DMS53 treated with DMSO at 0.1 percent for 48 hours (cell line): ENCODE measurements around the gene MAU2.
A peak's percentile ranks its signal among the peaks of the same experiment; 100 is the strongest.
"Not testable (repeated sequence)": the region's sequence is repeated elsewhere in the genome, so short reads cannot be mapped to it uniquely, and the experiment has no call there.

Experiments
- DNase-seq: peaks from one replicate; lab custom pipeline; 2025; ENCODE audit not compliant: unreplicated experiment; lab: John Stamatoyannopoulos, UW

MAU2 gene

DNA sequence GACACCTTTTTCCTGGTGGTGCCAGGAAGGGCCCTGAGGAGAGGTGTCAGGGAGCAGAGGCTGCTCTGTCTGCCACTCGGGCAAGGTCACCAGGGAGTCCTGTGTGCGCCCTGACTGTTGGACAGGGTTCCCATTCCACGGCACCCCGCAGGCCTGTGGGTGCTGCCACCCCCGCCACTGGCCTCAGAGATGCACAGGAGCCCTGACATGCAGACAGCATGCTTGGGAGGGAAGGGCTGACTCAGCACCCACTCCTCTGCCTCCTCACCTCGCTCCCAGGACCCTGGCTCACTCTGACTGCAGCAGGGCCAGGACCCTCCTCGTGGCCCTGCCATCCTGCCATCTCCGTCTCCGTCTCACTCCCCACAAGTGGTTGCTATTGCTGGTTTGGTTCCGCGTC, 25.3 kb downstream of the MAU2 start:
- DNase-seq: no peak

DNA sequence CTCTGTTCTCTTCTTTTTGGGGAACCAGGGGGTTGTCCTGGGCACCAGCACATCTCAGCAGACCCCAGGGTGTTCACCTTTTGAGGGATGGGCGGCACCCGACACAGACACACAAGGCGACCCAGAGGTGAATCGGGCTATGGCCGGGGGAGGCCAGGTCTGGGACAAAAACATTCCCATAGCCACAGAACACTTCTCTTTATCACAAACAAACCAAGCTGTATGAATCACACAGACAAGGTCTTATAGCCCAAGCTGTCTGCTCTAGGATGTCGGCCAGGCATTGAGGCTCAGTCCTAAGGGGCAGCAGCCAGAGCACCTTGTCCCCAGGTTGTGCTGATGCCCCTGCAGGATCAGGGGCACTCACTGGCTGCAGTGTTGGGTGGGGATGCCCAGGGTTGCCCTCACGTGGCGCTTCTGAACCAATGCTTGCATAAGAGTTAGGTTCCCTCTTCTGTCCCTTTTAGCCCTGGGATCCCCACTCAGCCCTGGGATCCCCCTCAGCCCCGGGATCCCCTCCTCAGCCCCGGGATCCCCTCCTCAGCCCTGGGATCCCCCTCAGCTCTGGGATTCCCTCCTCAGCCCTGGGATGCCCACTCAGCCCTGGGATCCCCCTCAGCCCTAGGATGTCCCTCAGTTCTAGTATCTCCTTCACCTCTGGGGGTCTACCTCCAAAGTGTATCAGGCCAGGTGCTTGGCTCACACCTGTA, 26.9 kb downstream of the MAU2 start:
- DNase-seq: no peak

DNA sequence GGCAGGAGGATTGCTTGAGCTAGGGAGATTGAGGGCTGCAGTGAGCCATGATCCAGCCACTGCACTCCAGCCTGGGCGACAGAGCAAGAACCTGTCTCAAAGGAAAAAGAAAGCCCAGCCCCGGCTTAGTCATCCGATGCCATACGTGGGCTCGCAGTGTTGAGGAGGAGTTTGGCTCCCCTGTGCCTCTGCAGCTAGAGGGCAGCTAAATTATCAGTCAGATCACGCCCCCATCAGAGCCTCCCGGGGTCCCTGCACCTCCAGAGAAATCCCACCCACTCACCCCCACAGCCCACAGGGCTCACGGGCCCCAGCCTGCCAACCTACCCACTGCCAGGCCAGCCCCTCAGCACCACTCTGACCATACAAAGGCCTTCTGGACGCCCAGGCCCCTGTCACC, 27.6 kb downstream of the MAU2 start:
- DNase-seq: no peak

DNA sequence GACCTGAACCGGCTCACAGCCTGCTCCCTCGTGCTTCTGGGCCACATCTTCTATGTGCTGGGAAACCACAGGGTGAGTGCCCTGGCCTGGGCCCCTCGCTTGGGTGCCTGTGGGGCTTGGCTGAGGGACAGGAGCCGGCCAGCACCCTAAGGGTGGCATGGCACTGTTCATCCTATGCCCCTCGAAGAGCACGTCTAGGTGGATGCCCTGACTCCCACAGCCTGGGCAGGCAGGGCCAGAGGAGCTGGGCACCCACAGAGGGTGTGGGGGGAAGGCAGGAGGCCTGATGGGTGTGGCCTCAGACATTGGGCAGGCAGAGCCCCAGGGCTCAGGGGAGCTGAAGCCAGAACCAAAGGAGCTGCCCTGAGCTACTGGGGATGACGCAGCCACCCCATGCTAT, 28.7 kb downstream of the MAU2 start:
- DNase-seq: no peak

DNA sequence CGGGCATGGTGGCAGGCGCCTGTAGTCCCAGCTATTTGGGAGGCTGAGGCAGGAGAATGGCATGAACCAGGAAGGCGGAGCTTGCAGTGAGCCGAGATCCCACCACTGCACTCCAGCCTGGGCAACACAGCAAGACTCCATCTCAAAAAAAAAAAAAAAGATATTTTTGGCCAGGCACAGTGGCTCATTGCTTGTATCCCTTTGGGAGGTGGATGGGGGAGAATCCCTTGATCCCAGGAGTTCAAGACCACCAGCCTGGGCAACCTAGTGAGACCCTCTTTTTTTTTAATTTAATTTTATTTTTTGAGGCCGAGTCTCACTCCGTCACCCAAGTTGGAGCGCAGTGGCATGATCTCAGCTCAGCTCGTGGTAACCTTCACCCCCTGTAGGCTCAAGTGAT, 30.1 kb downstream of the MAU2 start:
- DNase-seq: not testable (repeated sequence)

DNA sequence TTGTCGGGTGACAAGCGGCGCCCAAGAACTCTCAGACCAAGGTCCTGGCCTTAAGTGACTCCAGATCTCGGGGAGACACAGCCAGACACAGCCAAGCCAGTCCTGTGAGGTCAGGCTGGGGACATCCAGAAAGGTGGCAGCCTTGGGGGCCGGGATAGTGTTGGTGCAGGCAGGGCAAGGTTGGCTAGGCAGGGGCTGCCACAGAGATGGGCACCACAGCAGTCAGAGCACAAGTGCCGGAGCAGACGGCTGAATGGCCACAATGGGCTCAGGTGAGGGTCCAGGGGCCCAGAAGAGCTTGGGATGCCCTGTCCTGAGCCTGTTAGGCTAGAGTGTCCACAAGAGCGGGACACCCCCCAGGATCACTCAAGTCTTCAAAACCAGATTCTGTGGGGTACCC, 32.2 kb downstream of the MAU2 start:
- DNase-seq: no peak

DNA sequence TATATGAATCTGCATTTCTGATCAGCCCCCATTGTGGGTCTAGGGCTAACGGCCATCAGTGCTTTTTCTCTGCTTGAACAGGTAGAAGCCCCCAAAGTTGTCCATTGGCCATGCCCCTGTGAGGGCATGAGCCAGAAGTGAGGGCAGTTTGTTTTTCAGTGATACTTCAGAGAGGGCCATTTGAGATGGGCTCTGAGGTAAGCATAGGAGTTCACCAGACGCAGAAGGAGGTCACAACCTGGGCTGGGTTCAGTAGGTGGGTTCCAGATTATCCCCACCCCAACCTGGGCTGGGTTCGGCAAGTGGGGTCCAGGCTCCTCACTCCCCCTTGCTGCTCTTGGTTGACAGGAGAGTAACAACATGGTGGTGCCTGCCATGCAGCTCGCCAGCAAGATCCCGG, 33.4 kb downstream of the MAU2 start:
- DNase-seq: no peak

DNA sequence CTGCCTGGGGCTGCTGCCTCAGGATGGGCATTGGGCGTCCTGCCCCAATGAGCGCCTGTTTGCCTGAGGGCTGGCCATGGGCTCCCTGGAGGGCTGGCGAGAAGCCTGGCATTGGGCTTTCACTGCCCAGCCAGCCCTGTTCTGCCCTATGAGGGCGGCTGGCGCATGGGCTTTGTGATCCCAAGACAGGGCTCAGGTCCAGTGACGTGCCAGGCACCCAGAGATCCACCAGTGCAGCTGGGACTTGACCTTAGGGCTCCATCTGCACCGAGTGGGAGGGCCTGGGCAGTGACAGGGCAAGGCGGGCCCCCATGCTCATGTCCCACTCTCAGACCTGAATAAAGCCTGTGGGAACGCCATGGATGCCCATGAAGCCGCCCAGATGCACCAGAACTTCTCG, 34.3 kb downstream of the MAU2 start:
- no peak for DNase-seq

DNA sequence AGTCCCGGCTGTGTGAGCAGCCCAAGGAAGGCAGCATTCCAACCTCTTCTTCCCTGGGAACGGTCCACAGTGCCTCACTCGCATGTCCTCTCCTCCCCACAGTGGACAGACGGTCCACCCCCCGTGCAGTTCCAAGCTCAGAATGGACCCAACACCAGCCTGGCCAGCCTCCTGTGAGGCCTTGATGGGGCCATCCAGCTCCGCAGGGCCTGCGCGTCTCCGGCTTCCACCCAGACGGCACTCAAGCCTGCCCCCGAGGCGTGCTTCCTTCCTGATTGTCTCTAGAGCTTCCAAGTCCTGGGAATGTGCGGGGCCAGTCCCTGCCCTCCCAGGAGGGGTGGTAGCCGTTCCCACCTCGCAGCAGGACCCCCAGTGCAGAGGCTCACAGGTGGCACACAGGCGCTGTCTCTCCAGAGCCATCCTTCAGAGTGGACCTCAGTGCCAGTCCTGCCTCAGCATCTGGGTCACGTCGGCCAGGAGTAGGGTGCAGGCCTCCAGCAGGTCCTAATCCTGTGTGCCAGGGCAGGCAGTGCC, 35.0 kb downstream of the MAU2 start:
- DNase-seq: no peak

DNA sequence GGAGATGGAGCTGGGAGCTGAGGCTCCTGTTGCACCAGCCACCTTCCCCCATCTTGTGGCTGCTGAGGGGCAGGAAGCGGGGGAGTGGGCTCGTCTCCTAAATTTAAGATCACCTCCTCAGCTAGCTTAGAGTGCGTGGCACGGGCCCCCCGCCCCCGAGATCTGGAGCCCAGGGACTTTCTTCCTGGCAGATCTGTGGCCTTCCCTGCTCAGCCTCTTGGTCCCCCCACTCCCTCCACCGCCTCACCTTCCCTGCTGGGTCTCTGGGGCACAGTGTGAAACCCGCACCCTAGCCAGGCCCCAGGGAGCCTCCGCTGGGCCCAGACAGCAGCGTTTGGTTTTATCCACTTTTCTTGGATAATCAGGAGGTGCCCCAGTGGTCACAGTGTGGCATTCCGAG, 35.9 kb downstream of the MAU2 start:
- no peak for DNase-seq

DNA sequence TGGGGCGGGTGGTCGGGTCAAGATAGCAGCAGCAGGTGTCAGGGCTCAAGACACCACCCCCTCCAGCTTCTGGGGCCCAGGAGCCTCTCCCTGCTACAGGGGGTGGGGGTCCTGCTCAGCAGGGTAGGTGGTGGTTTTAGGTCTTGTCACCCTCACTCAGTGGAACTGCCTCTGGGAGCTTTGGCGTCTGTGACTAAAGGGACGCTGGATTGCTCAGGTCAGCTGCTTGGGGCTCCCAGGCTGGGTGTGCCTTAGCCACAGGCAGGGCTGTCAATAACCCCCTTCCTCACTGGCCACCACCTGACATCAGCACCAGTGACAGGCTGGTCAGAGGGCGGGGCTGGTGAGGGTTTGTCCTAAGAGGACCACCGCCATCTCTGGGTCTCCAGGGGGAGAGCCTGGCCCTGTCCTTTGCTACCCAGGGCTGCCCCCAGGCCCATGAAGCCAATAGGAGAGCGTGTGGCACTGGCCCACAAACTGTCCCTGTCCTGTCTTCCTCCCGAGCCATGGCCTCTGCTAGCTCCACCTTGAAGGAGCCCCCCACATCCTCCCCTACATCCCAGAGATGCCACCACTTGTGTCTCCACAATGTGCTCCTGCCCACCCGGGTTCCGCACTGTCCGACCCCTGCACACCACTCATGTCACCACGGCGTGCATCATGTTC, 36.4 kb downstream of the MAU2 start:
- DNase-seq: no peak

DNA sequence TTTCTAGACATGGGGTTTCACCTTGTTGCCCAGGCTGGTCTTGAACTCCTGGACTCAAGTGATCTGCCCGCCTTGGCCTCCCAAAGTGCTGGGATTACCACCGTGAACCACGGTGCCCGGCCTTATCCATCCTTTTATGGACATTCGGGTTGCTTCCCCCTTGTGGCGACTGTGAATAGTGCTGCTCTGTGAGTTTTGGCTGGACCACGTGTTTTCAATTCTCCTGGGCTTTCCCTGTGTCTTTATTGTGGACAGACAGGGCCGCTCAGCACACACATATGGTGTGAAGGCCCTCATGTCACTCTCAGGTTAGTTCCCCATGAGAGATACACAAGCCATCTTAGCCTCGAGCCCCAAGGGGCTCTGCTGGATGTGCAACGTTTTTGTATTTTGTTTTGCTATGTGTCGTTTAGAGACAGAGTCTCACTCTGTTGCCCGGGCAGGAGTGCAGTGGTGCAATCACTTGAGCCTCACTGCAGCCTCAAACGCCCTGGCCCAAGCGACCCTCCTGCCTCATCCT, 40.5 kb downstream of the MAU2 start:
- peak; percentile 53 for DNase-seq

DNA sequence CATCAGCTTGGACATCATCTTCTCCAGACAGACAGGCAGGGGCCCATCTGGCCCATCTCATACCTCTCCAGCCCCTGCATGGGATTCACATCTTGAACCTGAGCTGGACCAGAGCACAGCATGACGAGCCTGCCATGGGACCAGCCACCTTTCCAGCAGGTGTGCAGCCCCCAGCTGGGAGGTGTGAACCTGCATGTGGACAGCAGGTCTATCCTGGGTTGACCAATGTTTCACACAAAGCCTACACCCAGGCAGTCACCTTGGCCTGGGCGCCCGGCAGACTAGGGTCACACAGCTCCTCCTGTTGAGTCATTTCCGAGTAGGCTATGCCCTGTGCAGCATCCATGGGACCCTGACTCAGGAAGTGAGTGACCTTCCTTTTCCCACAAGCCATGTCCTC, 41.4 kb downstream of the MAU2 start:
- DNase-seq: no peak

DNA sequence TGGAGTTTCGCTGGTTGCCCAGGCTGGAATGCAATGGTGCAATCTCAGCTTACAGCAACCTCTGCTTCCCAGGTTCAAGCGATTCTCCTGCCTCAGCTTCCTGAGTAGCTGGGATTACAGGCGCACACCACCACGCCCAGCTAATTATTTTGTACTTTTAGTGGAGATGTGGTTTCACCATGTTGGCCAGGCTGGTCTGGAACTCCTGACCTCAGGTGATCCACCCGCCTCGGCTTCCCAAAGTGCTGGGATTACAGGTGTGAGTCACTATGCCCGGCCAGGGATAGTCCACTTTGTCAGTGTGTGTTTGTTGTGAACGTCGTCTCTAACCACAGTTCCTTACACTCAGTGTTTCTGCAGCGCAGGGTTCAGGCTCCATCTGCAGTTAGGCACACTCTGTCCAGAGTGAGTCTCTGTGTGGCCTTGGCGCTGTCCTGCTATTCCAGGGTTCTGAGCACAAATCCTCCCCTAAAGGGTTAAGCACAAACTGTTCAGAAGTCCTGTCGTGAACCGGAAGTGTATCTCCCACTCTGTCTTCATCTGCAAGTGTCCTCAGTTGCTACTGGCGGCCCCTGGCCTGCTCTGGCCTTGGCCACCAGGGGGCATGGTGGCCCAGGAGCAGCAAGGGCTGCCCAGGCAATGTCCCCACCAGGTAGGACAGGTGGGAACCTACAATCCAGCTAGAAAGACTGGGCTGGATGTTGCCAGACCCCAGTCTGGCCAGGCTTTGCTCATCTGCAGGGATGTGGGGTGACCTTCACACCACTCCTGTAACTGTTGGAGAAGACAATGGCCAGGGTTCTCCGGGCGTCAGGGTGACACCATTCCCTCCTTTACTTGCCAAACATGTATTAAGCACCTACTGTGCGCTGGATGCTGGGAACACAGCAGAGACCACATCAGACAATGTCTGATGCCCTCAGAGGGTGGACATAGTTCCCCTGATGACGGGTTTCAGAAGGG, 46.1 kb downstream of the MAU2 start:
- DNase-seq: peak; percentile 81

DNA sequence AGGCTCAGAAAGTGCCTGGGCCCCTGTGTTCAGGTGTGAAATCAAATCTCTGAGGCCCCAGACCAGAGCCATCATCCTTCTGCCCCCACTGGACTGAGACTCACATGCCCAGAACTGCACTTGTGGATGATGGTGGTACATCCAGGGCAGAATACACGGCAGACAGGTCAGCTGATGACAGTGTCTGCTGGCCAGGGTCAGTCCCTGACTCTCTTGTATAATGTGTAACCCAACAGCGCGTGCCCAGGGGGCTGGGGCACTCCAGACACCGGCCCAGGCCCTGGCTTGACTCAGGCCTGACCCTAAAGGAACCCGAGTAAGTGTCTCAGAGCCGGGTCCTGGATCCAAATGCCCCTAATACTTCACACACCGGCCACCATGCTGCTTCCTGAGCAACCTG, 47.5 kb downstream of the MAU2 start:
- DNase-seq: no peak

DNA sequence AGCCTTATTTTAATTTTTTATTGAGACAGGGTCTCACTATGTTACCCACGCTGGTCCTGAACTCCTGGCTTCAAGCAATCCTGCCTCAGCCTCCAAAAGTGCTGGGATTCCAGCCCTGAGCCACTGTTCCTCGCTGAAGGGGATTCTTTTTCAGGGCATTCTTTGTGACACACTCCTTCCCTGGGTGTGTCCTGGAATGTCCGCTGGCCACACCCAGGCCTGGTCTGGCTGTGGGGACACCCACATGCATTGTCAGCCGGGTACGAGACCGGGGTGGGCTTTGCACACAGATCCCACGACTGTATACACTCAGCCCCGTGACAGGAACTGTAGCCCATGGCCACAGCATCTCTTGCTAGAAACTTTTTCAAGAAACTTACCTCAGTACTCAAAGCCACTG, 50.4 kb downstream of the MAU2 start:
- DNase-seq: no peak

DNA sequence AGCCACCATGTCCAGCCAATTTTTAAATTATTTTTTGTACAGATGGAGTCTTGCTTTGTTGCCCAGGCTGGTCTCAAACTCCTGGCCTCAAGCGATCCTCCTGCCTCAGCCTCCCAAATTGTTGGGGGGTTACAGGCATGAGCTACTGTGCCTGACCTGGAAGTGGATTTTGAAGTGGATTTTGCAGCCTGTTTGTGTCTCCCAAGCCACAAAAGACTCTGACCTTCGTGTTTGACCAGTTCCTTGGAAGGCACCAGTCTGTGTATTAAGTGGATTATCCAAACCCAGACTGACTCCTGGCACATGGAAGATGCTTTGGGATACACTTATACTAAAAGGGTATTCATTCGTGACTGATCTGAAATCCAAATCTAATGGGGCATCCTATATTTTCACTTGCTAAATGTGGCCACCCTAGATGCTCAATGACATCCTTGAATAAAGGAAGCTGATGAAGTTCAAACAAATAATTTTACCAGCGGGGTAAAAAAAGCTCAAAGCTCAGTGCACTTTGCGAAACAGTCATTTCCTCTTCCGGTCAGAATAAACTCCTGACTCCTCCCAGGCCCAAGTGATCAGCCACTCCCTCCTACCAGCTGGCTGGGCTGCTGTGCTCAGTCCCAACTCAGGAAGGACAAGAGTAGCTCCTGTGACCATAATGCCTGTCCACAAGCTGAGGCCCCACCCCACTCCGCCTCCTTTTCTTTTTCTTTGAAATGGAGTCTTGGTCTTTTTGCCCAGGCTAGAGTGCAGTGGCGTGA, 52.2 kb downstream of the MAU2 start:
- DNase-seq: no peak

DNA sequence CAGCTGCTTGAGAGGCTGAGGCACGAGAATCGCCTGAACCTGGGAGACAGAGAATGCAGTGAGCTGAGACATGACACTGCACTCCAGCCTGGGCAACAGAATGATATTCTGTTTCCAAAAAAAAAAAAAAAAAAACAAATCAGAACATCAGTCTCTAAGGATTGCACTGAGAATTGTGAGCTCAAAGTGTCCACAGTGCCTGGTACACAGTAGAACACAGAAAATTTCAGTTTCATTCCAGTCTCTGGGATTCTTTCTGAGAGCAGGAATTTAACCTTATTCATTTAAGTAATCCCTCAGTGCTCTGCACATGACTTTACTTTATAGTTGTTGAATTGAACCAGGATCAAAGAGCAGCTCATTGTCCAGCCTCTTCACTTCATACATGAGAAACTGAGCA, 58.9 kb downstream of the MAU2 start:
- DNase-seq: no peak

DNA sequence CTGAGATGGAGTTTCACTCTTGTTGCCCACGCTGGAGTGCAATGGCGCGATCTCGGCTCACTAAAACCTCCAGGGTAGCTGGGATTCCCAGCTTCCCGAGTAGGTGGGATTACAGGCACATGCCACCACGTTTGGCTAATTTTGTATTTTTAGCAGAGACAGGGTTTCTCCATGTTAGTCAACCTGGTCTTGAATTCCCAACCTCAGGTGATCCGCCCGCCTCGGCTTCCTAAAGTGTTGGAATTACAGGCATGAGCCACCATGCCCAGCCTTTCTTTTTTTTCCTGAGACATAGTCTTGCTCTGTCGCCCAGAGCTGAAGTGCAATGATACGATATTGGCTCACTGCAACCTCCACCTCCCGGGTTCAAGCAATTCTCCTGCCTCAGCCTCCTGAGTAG, 59.7 kb downstream of the MAU2 start:
- not testable (repeated sequence) for DNase-seq
